GM18907 (cell line): Measurements from ENCODE around the gene CENPVL3.
"Not testable (repeated sequence)": the region's sequence is repeated elsewhere in the genome, so short reads cannot be mapped to it uniquely, and the experiment has no call there.

Source experiments
- ATAC-seq: cut with Tn5 transposase; IDR thresholded peaks from one replicate; pipeline ENCODE4 v1.9.1; 2021; ENCODE audit warnings: mild to moderate bottlenecking, moderate library complexity; ENCODE audit not compliant: unreplicated experiment

CENPVL3 gene

GRCh38 chrX:51618241-51619155 is at the start of gene CENPVL3:
CENPVL3 (minus strand) TSS chrX:51618912; CDS start chrX:51618873, 39 bp downstream.
- not testable (repeated sequence) for ATAC-seq

GRCh38 chrX:51665981-51666380 is 47.3 kb upstream of the CENPVL3 start:
- no peak for ATAC-seq

GRCh38 chrX:51643377-51643776 is 24.7 kb upstream of the CENPVL3 start:
- ATAC-seq, result no peak

GRCh38 chrX:51641421-51642021 is 22.8 kb upstream of the CENPVL3 start:
- ATAC-seq, result no peak

DNA sequence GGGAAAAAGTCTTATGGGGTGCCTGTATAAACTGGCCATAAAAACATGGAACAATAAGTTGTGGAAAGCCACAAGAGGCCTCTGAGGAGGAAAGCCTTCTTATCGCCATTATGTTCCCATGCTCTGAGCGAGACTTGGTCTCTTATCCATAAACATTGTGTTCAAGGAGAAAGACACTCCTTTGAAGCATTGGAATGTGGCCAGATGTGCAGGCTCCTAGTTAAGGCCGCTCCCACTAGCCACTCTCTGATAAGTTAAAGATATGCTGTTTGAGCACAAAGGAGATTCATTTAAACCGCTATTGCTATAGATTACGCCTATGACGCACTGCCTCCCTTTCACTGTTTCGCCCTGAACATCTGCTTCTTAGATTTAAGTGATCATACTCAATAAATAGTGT is 17.8 kb upstream of the CENPVL3 start:
- ATAC-seq, result not testable (repeated sequence)

DNA sequence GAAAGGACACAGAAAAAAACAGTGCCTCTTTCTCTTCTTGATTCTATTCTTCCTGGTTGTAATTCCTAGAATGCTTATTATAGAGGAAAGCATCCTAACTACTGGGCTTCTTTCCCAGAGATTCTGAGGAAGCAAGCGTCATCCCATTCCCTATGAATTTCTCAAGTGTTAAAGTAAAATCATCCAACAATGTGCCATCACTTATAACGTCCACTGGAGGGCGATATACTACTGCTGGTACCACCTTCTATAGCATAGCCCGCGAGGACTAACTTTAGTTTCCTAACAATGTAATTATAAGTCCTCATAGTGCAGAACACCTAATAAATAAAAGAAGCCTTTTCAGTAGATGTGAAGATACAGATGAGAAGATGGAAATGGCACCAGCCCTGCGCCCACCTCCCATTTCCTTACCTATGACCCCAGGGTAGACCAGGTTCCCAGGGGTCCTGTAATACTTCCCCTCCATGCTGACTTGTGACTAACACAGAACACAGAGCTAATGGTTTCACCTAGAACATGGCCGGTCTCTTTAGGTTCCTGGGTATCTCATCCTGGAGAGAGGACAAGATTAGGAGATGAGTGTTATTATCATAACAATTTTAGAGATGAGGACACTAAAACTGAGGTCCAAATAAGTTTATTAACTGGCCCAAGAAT is 4.2 kb downstream of the CENPVL3 start:
- no peak for ATAC-seq

GRCh38 chrX:51608766-51609165 is 9.9 kb downstream of the CENPVL3 start:
- ATAC-seq, result no peak

GRCh38 chrX:51608126-51608525 is 10.6 kb downstream of the CENPVL3 start:
- ATAC-seq, result no peak

- no peak for ATAC-seq
Observed at GRCh38 chrX:51606446-51606845, 12.3 kb downstream of the CENPVL3 start.

DNA sequence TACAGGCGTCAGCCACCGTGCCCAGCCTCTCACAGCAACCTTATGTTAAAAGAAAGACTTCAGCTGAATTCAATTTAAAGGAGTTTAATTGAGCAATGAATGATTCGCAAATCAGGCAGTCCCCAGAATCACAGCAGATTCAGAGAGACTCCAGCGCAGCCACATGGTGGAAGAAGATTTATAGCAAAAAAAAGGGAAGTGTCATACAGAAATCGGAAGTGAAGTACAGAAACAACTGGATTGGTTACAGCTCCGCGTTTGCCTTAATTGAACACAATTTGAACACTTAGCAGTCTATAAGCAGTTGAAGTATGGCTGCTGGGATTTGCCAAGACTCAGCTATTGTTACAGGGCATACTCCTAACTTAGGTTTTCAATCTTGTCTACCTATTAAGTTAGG is 19.8 kb downstream of the CENPVL3 start:
- no peak for ATAC-seq

GRCh38 chrX:51571874-51572273 is 46.8 kb downstream of the CENPVL3 start:
- no peak for ATAC-seq

DNA sequence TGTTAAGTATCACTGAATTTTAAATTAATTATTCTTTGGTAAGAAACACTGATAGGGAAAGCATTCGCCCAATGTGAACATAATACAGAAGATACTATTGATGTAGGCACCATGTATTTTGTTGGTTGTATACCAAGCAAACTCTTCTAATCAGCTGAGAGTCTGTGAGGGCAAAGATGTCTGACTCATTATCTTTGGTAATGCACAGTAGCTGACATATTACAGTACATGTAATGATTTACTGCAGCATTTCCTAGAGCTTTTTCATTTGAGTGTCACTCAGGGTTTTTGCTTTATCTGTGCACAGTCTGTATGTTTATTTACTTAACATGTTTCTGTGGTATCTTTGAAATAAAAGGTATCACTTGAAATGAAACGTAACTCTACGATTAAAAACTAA is 49.2 kb downstream of the CENPVL3 start:
- ATAC-seq, result no peak

- no peak for ATAC-seq
Observed at GRCh38 chrX:51568586-51568985, 50.1 kb downstream of the CENPVL3 start.
